Kidney epithelial cell (primary cell): Measurements from ENCODE around the gene IKZF3. TPM values are rescaled to one million over a fixed set of nuclear protein-coding genes. Genes with fewer than 3 reads are reported as not detected.
"Not testable (repeated sequence)": the region's sequence is repeated elsewhere in the genome, so short reads cannot be mapped to it uniquely, and the experiment has no call there.

Experiments
- DNase-seq: peaks from one replicate; pipeline ENCODE4 v3.0.0-alpha.2; 2010; ENCODE audit warnings: low read depth
- H3K27me3 ChIP-seq: 2 replicates; pipeline ENCODE4 v1.6.0; 2011; ENCODE audit warnings: low read length; ENCODE audit not compliant: control insufficient read depth, insufficient read depth
- H3K36me3 ChIP-seq: 2 replicates; pipeline ENCODE4 v1.5.1; 2011; ENCODE audit warnings: low read length; ENCODE audit not compliant: control insufficient read depth, insufficient read depth
- H3K4me3 ChIP-seq: 2 replicates; pipeline ENCODE4 v1.5.1; 2011; ENCODE audit warnings: low read depth, mild to moderate bottlenecking, control low read depth, low read length
- total RNA-seq: library from RNA; depleted of rRNA; stranded (reverse); fragments of >200 nt; gene quantifications from 2 replicates; pipeline ENCODE4 v1.2.3, GENCODE V29; 2015
- TF ChIP-seq, protein P1 (sequence below): IDR thresholded peaks from 2 replicates; pipeline ENCODE4 v1.5.1; 2011; ENCODE audit warnings: mild to moderate bottlenecking, moderate library complexity, low read length, control low read depth, inconsistent platforms; ENCODE audit not compliant: insufficient read depth, poor library complexity, severe bottlenecking

IKZF3 gene
- total RNA-seq, 1 donor from 2014 or later, result 0.17 TPM

DNA sequence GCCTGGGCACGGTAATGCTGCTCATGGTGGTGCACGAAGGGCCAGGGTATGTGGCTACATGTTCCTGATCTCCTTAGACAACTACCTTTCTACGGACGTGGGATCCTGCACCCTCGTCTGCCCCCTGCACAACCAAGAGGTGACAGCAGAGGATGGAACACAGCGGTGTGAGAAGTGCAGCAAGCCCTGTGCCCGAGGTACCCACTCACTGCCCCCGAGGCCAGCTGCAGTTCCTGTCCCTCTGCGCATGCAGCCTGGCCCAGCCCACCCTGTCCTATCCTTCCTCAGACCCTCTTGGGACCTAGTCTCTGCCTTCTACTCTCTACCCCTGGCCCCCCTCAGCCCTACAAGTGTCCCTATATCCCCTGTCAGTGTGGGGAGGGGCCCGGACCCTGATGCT lies 152.3 kb downstream of the IKZF3 start:
- peaks cover 7% of the 10 kb centered on the region for H3K36me3 ChIP-seq

DNA sequence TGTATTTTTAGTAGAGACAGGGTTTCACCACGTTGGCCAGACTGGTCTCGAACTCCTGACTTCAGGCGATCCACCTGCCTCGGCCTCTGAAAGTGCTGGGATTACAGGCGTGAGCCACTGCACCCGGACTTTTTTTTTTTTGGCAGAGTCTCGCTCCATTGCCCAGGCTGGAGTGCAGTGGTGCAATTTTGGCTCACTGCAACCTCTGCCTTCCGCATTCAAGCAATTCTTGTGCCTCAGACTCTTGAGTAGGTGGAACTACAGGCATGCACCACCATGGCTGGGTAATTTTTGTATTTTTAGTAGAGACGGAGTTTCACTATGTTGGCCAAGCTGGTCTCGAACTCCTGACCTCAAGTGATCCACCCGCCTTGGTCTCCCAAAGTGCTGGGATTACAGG lies 153.0 kb downstream of the IKZF3 start:
- not testable (repeated sequence) for H3K4me3 ChIP-seq, DNase-seq, H3K36me3 ChIP-seq, H3K27me3 ChIP-seq

More for the DNA sequence above, 152.3 kb downstream of the IKZF3 start:
- no peak for DNase-seq
- no peak overlapping the region for H3K4me3 ChIP-seq
- no peaks in the 10 kb centered on the region for H3K27me3 ChIP-seq
- TF ChIP-seq, protein P1, sequence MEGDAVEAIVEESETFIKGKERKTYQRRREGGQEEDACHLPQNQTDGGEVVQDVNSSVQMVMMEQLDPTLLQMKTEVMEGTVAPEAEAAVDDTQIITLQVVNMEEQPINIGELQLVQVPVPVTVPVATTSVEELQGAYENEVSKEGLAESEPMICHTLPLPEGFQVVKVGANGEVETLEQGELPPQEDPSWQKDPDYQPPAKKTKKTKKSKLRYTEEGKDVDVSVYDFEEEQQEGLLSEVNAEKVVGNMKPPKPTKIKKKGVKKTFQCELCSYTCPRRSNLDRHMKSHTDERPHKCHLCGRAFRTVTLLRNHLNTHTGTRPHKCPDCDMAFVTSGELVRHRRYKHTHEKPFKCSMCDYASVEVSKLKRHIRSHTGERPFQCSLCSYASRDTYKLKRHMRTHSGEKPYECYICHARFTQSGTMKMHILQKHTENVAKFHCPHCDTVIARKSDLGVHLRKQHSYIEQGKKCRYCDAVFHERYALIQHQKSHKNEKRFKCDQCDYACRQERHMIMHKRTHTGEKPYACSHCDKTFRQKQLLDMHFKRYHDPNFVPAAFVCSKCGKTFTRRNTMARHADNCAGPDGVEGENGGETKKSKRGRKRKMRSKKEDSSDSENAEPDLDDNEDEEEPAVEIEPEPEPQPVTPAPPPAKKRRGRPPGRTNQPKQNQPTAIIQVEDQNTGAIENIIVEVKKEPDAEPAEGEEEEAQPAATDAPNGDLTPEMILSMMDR, result no peak

DNA sequence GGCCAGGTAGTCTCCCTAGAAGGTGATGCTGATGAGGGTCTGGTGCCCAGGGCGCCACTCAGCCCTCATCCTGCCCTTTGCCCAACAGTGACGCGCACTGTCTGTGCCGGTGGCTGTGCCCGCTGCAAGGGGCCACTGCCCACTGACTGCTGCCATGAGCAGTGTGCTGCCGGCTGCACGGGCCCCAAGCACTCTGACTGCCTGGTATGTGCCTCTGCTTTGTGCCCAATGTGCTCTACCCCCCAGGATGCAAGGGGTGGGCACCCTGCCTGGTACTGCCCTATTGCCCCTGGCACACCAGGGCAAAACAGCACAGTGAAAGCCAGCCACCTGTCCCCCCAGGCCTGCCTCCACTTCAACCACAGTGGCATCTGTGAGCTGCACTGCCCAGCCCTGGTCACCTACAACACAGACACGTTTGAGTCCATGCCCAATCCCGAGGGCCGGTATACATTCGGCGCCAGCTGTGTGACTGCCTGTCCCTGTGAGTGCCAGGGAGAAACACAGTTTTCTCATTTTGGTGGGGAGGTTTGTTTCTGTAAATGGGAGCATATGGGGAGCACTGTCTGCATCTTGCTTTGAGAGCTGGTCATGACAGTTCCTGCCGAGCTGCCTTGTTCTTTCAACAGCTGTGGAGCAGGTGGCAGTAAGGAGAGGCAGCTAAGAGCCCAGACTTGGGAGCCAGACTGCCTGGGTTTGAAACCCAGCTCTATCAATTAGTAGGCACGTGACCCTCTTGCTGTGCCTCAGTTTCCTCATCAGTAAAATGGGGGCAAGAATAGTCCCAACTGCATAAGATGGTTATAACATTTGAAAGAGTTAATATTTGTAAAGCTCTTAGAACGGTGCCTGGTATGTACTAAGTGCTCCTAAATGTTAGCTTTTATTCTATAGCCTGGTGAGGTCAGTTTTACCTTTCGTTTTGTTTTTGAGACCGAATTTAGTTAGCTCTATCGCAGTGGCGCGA lies 153.8 kb downstream of the IKZF3 start:
- H3K36me3 ChIP-seq, result peaks cover 7% of the 10 kb centered on the region
- H3K4me3 ChIP-seq, result no peak overlapping the region
- TF ChIP-seq, protein P1, result no peak
- no peaks in the 10 kb centered on the region for H3K27me3 ChIP-seq
- no peak for DNase-seq

DNA sequence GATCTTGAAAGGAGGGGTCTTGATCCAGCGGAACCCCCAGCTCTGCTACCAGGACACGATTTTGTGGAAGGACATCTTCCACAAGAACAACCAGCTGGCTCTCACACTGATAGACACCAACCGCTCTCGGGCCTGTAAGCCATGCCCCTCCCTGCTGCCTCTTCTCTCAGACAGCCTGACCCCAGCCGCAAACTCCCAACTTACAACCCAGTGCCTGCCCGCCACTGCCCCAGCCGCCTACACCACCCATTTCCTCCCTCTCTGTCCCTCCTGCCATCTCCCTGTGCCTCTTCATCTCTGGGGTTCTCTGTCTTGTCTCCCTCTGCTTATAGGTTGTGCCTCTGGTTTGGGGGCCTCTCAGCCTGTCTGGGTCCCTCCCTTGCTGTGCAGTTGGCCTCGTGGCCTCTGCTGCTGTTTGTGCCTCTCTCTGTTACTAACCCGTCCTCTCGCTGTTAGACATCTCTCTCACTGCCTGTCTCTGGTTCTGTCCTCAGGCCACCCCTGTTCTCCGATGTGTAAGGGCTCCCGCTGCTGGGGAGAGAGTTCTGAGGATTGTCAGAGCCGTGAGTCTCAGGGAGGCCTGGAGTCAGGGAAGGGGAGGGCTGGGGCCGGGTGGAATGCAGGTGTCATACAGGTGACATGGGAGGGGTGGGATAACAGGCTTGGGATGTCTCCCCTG lies 154.7 kb downstream of the IKZF3 start:
- H3K27me3 ChIP-seq, result no peaks in the 10 kb centered on the region
- peaks cover 6% of the 10 kb centered on the region for H3K36me3 ChIP-seq
- no peak overlapping the region for H3K4me3 ChIP-seq
- TF ChIP-seq, protein P1, result no peak
- no peak for DNase-seq

Other genes with a start within 250 kb of the IKZF3 start
- not detected in 2 replicates for gene PPP1R1B, start 237.4 kb downstream of the IKZF3 start, total RNA-seq
- 52.6 and 82.4 TPM in 2 replicates for gene STARD3, start 227.2 kb downstream of the IKZF3 start, total RNA-seq
- gene TCAP, start 199.0 kb downstream of the IKZF3 start, total RNA-seq, result 0.55 and 0.84 TPM in 2 replicates
- gene PNMT, start 195.9 kb downstream of the IKZF3 start, total RNA-seq, result 2.7 TPM in 1 of 2 replicates, not detected in the other
- gene PGAP3, start 176.3 kb downstream of the IKZF3 start, total RNA-seq, result 12.5 and 12.8 TPM in 2 replicates
- 44.1 and 47.2 TPM in 2 replicates for gene ERBB2, start 164.2 kb downstream of the IKZF3 start, total RNA-seq
- 83.7 and 97.0 TPM in 2 replicates for gene MIEN1, start 133.8 kb downstream of the IKZF3 start, total RNA-seq
- gene GRB7, start 126.4 kb downstream of the IKZF3 start, total RNA-seq, result 20.5 and 21.2 TPM in 2 replicates
- not detected in 2 replicates for gene ZPBP2, start 3.9 kb upstream of the IKZF3 start, total RNA-seq
- gene GSDMB, start 54.3 kb upstream of the IKZF3 start, total RNA-seq, result 3.8 TPM in 2 replicates
- gene ORMDL3, start 63.3 kb upstream of the IKZF3 start, total RNA-seq, result 37.9 and 38.5 TPM in 2 replicates
- gene LRRC3C, start 63.4 kb upstream of the IKZF3 start, total RNA-seq, result not detected in 2 replicates
- not detected in 2 replicates for gene GSDMA, start 98.7 kb upstream of the IKZF3 start, total RNA-seq
- 102 and 104 TPM in 2 replicates for gene PSMD3, start 116.5 kb upstream of the IKZF3 start, total RNA-seq
- gene CSF3, start 151.1 kb upstream of the IKZF3 start, total RNA-seq, result not detected in 2 replicates
- 82.8 and 83.6 TPM in 2 replicates for gene MED24, start 190.1 kb upstream of the IKZF3 start, total RNA-seq
- gene THRA, start 198.7 kb upstream of the IKZF3 start, total RNA-seq, result 5.3 and 7.1 TPM in 2 replicates
- gene NR1D1, start 236.3 kb upstream of the IKZF3 start, total RNA-seq, result 3.6 and 3.7 TPM in 2 replicates